Gastrocnemius medialis (tissue), 4 donors: Measurements from ENCODE around the gene SLC16A7. TPM values are rescaled to one million over a fixed set of nuclear protein-coding genes. Genes with fewer than 3 reads are reported as not detected.

Source experiments
- ATAC-seq, 2 donors: fragments of 150-250 bp; one replicate each; pipeline ENCODE4 v1.9.1; 2016
- DNase-seq, 2 donors: peaks; one replicate each; pipeline ENCODE4 v3.0.0-alpha.2; 2019
- H3K27ac ChIP-seq, 4 donors: fragments of 200-600 bp; sonication (generic); 1 replicate in 1 of 4; 2 replicates in 3 of 4; pipeline ENCODE4 v1.5.1; 2016 to 2018; ENCODE audit warnings: mild to moderate bottlenecking in 2 of 4, moderate library complexity in 1 of 4
- H3K27me3 ChIP-seq, 3 donors: fragments of 200-600 bp; sonication (generic) in 2 of 3; 1 replicate in 1 of 3; 2 replicates in 2 of 3; pipeline versions ENCODE4 v1.5.1 to v1.6.0; 2016 to 2019; ENCODE audit warnings: mild to moderate bottlenecking in 1 of 3, moderate library complexity in 1 of 3
- H3K36me3 ChIP-seq, 2 donors: fragments of 200-600 bp; sonication (generic) in 1 of 2; one replicate each; pipeline ENCODE4 v1.5.1; 2017 to 2018
- H3K4me1 ChIP-seq, 2 donors: fragments of 200-600 bp; sonication (generic) in 1 of 2; one replicate each; pipeline ENCODE4 v1.5.1; 2016 to 2017; ENCODE audit warnings: mild to moderate bottlenecking in 2 of 2
- H3K4me3 ChIP-seq, 4 donors: fragments of 200-600 bp; sonication (generic) in 3 of 4; 1 replicate in 1 of 4; 2 replicates in 3 of 4; pipeline ENCODE4 v1.5.1; 2016 to 2019; ENCODE audit warnings: mild to moderate bottlenecking in 2 of 4
- H3K9me3 ChIP-seq, 3 donors: fragments of 200-600 bp; sonication (generic) in 2 of 3; 1 replicate in 1 of 3; 2 replicates in 2 of 3; pipeline ENCODE4 v1.5.1; 2016 to 2019
- POLR2A ChIP-seq, 2 donors: fragments of 450-650 bp; IDR thresholded peaks; one replicate each; pipeline ENCODE4 v1.6.1; 2017; ENCODE audit warnings: antibody characterized with exemption in 2 of 2, mild to moderate bottlenecking in 2 of 2, moderate library complexity in 2 of 2
- in situ Hi-C, 4 donors: fragments of 200-750 bp; cut with MboI; loops; one replicate each; pipeline versions ENCODE4 v1.15.0 to v1.8.0; 2017; ENCODE audit warnings: low sequenced_read_pairs in 4 of 4
- intact Hi-C: fragments of 100-400 bp; cut with DNase I; formaldehyde crosslinking; loops from one replicate; pipeline ENCODE4 v1.15.1; 2023; ENCODE audit warnings: low total_unique reads
- total RNA-seq, 4 donors: library from RNA; depleted of rRNA; stranded (reverse); fragments of >200 nt; gene quantifications; one replicate each; pipeline versions ENCODE4 v1.1.0 to v1.2.3, GENCODE V29; 2016
- TF ChIP-seq, protein P1 (sequence below), 5 experiments: fragments of 450-650 bp in 3 of 5; fragments of 200-600 bp in 2 of 5; sonication (generic) in 2 of 5; IDR thresholded peaks in 4 of 5; conservative IDR thresholded peaks in 1 of 5; 1 replicate in 4 of 5; 2 replicates in 1 of 5; pipeline ENCODE4 v1.5.1; 2016 to 2019; ENCODE audit warnings: antibody characterized with exemption in 5 of 5, mild to moderate bottlenecking in 3 of 5, moderate library complexity in 3 of 5

Gene SLC16A7
- total RNA-seq, 4 donors from 2014 or later = 3.8 to 10.3 (median 6.7) TPM

DNA sequence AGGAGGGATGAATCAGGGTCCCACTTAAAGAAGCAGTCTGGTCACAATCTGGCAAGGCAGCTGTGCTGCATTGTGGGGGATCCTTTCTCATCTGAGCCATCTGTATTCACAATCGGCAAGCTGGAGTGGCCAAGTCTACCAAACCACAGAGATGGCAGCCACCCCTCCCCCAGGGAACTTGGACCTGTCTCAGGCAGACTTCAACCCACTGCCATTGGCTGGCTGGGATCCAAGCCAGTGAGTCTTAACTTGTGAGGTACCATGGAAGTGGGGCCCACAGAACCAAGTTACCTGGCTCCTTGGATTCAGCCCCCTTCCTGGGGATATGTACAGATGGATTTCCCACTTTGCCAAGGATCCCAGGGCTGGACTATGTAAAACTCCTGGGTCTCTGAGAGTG is 196.8 kb downstream of the SLC16A7 start:
- intact Hi-C loops = no loop called here
- TF ChIP-seq, protein P1, sequence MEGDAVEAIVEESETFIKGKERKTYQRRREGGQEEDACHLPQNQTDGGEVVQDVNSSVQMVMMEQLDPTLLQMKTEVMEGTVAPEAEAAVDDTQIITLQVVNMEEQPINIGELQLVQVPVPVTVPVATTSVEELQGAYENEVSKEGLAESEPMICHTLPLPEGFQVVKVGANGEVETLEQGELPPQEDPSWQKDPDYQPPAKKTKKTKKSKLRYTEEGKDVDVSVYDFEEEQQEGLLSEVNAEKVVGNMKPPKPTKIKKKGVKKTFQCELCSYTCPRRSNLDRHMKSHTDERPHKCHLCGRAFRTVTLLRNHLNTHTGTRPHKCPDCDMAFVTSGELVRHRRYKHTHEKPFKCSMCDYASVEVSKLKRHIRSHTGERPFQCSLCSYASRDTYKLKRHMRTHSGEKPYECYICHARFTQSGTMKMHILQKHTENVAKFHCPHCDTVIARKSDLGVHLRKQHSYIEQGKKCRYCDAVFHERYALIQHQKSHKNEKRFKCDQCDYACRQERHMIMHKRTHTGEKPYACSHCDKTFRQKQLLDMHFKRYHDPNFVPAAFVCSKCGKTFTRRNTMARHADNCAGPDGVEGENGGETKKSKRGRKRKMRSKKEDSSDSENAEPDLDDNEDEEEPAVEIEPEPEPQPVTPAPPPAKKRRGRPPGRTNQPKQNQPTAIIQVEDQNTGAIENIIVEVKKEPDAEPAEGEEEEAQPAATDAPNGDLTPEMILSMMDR (IDR thresholded peaks at IDR 0.05 in 4 of 5, conservative IDR thresholded peaks at IDR 0.05 in 1 of 5) = no peak
- no peak for TF ChIP-seq POLR2A (IDR thresholded peaks at IDR 0.05)
- Histone ChIP-seq H3K4me3 (no peak overlapping the region), H3K4me1 (no peaks in the 10 kb centered on the region), H3K27ac (no peak overlapping the region), H3K27me3 (no peaks in the 10 kb centered on the region), H3K9me3 (no peaks in the 10 kb centered on the region), H3K36me3 (no peaks in the 10 kb centered on the region)
- ATAC-seq (no peak), DNase-seq (no peak)
- in situ Hi-C loops = loop anchor here in 1 of 4 donors (25.0 kb wide), 1 partner anchor 355 kb away; no protein-coding TSS in a partner anchor

DNA sequence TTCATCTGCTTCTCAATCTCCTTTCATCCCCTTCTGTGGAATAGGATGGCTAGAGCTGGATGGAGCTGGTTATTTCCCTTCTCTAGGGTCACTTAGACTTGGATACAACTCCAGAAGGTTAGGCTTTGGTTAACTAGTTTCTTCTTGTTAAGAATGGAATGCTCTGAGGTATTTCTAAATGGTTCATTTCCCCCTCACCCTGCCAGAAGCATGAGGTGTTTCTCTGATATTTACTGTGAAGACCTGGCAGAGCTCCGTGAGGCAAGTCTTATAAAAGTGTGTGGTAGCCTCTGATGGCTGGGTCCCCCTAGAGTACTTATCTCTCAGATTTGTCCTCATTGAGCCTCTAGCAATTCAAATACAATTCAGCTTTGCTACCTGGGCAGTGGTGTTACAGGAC is 207.9 kb downstream of the SLC16A7 start:
- Histone ChIP-seq H3K27ac (no peak overlapping the region), H3K4me1 (no peaks in the 10 kb centered on the region), H3K36me3 (no peaks in the 10 kb centered on the region), H3K9me3 (no peaks in the 10 kb centered on the region), H3K27me3 (no peaks in the 10 kb centered on the region), H3K4me3 (peak overlapping the region in 1 of 4 donors; percentile 1)
- intact Hi-C loops = no loop called here
- in situ Hi-C loops = loop anchor here in 3 of 4 donors (10.0 to 25.0 kb wide), 2 partner anchors 391 to 399 kb away; no protein-coding TSS in a partner anchor
- ATAC-seq = no peak
- DNase-seq = no peak
- no peak for TF ChIP-seq POLR2A (IDR thresholded peaks at IDR 0.05)
- TF ChIP-seq, protein P1 (IDR thresholded peaks at IDR 0.05 in 4 of 5, conservative IDR thresholded peaks at IDR 0.05 in 1 of 5) = no peak

DNA sequence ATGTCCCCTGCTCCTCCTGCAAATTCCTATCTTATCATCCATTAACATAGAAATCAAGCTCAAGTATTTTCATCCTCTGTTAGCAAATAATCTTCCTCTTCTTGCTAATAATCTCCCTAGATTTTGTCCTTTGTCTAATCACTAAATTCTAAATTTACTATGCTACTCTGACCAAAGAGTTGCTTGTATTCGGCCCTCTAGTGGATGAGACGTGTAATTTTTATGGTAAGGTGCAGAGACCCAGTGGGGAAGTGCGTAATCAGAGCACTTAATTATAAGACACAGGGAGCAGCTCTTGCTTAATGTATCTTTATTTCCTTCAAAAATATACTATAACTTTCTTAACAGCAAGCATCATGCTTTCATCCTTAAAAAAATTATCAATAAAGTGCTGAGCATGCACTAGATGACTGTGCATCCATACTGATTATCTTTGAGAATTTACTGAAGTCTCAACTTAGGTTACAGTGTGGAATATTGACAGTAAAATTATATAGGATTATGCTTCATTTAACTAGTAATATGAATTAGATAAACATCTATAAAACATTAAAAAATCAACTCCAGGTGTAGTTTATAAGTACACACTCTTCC is 212.6 kb downstream of the SLC16A7 start:
- in situ Hi-C loops = loop anchor here in 3 of 4 donors (10.0 to 25.0 kb wide), 2 partner anchors 396 to 404 kb away; no protein-coding TSS in a partner anchor
- Histone ChIP-seq H3K4me1 (no peaks in the 10 kb centered on the region), H3K4me3 (no peak overlapping the region), H3K9me3 (no peaks in the 10 kb centered on the region), H3K27me3 (no peaks in the 10 kb centered on the region), H3K36me3 (no peaks in the 10 kb centered on the region), H3K27ac (no peak overlapping the region)
- ATAC-seq (peak in 1 of 2 donors; percentile 44), DNase-seq (no peak)
- intact Hi-C loops = loop anchor here (2.0 to 5.0 kb wide), 2 partner anchors 378 to 406 kb away; no protein-coding TSS in a partner anchor
- no peak for TF ChIP-seq POLR2A (IDR thresholded peaks at IDR 0.05)
- TF ChIP-seq, protein P1 (IDR thresholded peaks at IDR 0.05 in 4 of 5, conservative IDR thresholded peaks at IDR 0.05 in 1 of 5) = peak in 4 of 5 experiments; percentile 41 to 56 (median 47)

DNA sequence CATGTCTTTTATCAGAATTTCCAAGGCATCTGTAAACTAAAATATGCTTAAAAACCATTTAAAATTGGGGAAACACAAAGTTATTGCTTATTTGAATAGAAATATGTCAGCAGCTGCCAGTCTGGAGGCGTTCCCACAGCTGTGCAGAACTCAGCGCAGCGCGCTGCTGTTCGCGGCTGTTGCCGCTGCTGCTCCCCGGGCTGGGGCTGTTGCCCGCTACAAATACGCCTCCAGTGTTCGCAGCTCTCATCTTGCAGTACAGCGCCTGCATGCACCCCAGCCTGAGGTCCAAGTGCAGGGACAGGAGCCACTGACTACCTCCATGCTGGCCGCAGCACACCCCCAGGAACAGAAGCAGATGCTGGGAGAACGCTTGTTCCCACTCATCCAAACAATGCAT is 216.2 kb downstream of the SLC16A7 start:
- H3K4me3 ChIP-seq = no peak overlapping the region
- H3K27ac ChIP-seq = no peak overlapping the region
- no peak for ATAC-seq
- no peaks in the 10 kb centered on the region for H3K9me3 ChIP-seq
- no peaks in the 10 kb centered on the region for H3K4me1 ChIP-seq
- no peak for DNase-seq
- H3K27me3 ChIP-seq = no peaks in the 10 kb centered on the region
- TF ChIP-seq, protein P1 (IDR thresholded peaks at IDR 0.05 in 4 of 5, conservative IDR thresholded peaks at IDR 0.05 in 1 of 5) = no peak
- no peak for TF ChIP-seq POLR2A (IDR thresholded peaks at IDR 0.05)
- H3K36me3 ChIP-seq = no peaks in the 10 kb centered on the region
- intact Hi-C loops (no loop called here), in situ Hi-C loops (loop anchor here in 2 of 4 donors (25.0 kb wide), 1 partner anchor 400 kb away; no protein-coding TSS in a partner anchor)
